Stimulated activated CD8-positive, alpha-beta memory T cell treated with anti-CD3 and anti-CD28 coated beads, Interleukin-7, amount 100 ng/mL, for 1 hour (primary cell): ENCODE data around the gene PTPRO.
A peak's percentile ranks its signal among the peaks of the same experiment; 100 is the strongest.

Source experiments
- DNase-seq, 2 donors: peaks; one replicate each; pipeline ENCODE4 v3.0.0-alpha.2; 2020; ENCODE audit warnings: low read depth in 2 of 2

Gene PTPRO

DNA sequence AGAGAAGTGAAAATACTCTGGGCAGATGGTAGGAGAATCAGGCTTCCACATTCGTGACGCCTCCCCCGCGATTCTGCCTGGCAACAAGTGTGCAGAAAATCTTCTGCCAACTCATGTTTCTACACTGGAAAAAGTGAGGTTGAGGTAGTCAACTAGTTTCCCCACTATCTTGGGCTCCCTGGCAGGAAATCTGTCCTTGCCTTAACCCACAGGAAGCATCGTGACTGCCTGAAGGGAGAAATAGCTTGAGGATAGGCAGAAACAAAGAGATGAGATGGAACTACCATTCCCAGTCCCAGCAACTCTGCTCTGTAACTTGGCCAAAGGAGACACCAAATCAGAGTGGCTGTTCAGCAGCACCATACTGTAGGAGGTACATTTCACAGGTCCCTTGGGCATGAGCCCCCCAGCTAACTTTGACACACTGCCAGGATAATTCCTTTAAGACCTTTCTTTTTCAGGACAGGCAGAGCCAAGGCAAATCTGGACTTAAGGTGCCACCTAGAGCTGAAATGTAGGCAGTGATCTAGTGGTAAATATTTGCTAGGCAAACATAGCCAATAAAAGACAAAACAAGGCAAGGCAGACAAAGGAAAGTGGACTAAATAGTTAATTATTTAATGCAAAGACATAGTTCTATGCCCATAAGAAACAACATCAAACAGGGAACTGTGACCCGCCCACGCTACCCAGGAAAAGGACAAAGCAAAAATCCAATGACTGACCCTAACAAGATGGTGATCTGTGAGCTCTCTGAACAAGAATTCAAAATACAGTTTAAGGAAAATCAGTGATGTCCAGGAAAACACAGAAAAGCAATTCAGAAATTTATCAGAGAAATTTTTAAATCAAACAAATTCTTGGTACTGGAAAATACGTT is 205.1 kb downstream of the PTPRO start:
- DNase-seq = no peak

DNA sequence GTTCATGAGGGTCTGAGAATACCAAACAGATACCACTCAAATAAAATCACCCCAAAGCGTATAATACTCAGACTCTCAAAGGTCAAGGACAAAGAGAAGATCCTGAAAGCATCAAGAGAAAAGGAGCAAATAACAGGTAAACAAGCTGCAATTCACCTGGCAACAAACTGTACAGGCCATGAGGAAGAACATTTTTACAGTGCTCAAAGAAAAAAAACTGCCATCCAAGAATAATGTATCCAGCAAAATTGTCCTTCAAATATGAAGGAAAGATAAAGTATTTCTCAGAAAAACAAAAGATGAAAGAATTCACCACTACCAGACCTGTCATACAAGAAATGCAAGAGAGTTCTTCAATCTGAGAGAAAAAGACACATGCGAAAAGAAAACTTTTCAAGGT is 206.4 kb downstream of the PTPRO start:
- DNase-seq = no peak

DNA sequence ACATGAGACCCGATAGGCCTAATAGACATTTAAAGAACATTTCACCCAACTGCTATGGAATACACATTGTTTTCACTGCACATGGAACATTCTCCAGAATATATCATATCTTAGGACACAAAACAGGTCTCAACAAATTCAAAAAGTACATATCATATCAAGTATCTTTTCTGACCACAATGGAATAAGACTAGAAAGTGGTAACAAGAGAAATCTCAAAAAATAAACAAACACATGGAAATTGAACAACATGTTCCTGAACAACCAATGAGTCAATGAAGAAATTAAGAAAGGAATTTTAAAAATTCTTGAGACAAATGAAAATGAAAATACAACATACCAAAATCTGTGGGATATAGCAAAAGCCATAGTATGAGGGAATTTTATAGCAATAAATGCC is 208.1 kb downstream of the PTPRO start:
- DNase-seq = no peak

DNA sequence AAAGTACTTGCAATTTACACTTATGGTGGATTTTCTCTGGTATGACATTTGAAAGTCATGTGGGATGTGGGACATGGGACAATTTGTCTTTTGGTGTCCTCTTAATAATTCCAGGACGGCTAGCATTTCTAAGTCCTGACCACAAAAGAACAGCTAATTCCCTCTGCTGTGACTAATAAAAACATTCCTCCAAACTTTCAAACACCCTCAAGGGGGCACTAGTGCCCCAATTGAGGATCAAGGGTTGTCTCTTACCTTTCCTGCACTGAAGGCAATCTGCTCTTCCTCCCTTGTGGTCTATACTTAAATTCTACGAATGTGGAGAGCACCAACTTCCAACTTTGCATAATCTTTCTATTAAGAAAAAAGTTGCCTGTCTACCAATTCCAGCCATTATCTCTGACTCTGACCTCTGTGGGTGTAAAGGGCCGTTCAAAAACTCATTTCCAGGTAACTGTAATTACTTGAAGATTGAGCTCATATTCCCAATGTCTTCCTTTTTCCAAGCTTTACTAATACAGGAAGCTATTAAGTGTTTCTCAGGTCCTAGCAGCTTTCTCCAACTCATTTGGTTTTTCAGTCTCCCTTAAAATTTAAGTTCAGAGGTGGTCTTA is 210.2 kb downstream of the PTPRO start:
- DNase-seq = peak in 1 of 2 donors; percentile 4

DNA sequence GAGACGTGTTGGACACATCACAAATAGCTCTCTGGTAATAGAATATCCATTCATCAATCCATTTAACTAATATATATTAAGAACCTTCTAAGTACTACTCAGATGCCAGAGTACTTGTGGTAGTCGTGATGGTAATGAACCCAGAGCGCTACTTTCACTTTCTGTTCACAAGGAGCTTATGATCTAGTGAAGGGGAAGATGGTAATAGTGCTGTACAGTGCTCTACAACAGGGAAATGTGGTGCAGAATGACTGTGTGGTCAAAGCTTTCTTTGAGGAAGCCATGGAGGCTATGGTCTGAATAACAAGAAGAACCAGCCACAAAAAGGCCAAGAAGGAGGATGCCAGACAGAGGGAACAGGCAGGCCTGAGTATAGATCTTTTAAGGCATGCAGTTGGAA is 212.0 kb downstream of the PTPRO start:
- DNase-seq = no peak

DNA sequence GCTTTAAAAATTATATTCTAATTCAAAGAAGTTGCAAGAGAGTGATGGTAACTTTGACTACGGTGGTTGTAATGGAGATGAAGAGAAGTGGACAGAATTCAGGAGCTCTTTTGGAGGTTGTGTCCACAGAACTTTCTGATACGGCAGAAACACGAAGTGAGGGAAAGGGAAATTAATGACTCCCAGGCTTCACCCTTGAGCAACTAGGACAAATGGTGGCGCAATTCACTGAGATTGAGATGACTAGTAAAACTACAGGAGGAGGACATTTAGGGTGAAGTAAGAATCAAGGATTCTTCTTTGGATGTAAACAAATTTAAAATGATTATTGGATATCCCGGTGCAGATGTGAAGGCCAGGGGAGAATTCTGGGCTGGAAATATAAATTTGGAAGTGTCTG is 212.6 kb downstream of the PTPRO start:
- no peak for DNase-seq

DNA sequence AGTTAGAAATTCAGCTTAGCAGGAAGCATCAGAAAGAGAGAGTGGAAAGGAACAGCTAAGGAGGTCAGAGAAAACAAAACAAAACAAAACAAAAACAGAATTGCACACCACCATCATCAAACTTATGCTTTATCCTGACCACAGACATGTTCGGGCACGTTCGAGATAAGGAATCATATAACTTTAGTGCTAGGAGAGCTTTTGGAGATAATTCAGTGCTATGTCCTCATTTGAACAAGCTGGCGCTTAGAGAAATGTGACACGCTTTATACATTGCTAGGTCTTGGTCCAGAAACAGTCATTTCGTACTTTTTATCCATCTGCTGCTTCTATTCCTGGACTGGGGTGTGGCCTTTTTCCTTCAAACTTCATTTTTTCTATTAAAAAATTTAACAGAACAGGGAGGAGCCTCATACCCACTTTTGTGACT is 213.1 kb downstream of the PTPRO start:
- no peak for DNase-seq

DNA sequence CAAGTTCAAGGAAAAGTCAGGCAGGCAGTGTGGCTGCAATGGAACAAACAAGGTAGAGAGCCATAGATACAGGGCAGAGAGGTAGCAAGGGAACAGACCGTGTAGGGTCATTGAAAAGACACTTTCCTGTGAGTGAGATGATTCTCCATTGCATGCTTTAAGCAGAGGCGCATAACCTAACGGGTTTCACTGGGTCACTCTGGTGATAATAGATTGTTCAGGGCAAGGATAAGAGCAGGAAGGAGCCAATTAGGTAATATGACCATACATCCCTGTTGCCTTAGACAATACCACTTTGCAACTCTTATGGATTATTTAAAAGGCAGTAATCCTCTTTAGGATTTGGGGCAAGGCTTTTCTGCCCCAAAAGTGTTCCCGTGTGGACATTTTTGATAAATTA is 214.1 kb downstream of the PTPRO start:
- no peak for DNase-seq

DNA sequence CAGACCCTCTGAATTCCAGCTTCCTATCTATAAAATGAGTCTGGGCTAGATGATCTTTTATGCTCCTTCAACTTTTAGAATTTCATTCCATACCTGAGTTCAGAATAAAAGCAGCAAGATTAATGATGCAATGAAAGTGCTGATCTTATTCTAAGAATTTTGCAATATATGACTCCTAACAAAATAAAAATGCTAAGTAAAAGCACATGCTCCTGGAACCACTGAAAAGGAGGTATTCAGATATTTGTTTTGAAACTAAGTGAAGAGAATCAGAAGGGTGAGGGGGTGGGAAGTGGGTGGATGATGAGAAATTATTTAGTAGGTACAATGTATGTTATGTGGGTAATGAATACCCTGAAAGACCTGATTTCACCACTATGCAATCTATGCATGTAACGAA is 216.6 kb downstream of the PTPRO start:
- DNase-seq = no peak

DNA sequence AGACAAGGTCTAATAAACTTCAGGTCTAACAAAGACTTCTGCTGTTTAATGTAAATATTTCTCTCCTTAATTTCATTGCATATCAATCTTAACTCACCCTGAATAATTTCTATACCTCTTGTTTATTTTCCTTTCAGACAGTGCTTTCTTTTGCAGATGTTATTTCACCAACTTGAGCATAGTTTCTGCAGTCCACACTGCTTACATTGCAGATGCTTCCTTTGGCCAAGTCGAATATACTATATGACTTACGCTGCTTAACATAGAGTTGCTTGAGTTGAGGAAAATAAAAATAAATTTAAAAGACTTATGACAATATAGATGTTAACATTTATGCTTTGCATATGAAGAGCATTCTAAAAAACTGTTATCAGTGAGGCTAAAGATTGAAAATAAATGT is 217.7 kb downstream of the PTPRO start:
- DNase-seq = no peak

DNA sequence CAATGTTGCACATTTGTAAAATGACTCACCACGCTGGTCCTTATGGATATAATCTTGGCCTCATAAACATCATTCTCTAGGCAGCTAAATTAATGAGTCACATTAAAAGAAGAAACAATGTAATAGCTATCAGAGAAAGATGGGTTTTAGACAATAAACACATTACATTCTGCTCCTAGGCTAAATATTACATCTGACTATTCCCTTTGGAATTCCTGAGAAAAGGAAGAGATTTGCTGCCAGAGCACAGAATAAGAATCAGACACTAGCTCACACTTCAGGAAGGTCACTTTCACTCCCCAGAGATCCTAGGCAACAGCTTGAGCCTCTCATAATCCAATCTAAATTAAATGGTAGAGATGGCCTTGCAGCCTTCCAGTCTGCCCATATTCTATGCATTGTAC is 218.2 kb downstream of the PTPRO start:
- DNase-seq = no peak

DNA sequence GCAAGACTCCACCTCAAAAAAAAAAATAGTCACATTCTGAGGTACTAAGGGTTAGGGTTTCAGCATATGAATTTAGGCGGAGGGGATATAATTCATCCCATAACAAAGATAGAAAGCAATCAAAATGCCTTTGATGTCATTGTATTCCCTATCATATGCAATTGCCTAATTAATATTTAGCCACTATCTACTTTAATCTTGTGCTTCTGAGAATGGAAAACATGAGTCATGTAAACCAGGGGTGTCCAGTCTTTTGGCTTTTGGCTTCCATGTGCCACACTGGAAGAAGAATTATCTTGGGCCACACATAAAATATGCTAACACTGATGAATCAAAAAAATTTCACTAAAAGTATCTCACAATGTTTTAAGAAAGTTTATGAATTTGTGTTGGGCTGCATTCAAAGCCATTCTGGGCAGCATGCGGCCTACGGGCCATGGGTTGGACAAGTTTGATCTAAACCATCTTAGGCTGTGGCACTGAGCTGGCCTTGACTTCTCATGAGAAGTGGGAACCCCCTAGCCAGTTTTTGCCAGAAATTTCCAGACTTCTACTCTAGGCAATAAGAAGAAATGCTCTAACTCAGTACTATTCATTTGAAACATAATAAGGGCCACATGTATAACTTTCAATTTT is 219.8 kb downstream of the PTPRO start:
- no peak for DNase-seq

DNA sequence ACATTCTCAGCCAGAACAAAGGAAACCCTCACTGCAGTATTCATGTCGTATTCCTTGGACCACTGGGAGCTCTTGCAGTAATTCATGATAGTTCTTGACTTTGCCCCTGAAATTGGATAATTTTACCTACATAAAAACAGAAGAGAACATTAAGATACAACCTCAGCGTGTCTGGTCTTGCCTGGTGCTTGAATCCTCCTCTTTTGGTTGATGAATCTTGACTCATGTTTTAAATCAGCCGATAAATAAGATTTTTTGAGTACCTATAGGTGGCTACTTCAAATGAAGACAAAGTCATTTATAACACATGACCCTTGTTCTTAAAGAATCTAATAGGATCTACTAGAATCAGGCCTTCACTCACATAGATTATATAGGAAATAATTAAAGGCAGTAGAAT is 221.0 kb downstream of the PTPRO start:
- no peak for DNase-seq

DNA sequence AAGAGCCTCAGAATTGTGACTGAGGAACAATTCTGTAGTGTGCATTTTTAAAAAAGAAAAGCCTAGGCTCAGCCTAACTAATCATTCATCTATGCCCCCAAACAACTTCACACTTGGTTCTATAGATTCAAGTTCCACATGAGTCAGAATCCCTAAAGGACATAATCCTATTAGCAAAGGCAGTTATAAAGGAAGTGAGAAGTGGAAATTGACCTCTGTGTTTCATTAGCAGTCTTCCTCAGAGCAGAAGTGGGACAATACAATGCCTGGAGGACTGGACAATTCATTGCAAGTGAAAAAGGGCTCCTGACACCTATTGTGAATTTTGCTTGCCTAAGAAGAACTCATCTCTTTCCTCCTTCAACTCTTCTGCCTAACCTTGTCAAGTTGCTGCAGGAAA is 222.3 kb downstream of the PTPRO start:
- no peak for DNase-seq

DNA sequence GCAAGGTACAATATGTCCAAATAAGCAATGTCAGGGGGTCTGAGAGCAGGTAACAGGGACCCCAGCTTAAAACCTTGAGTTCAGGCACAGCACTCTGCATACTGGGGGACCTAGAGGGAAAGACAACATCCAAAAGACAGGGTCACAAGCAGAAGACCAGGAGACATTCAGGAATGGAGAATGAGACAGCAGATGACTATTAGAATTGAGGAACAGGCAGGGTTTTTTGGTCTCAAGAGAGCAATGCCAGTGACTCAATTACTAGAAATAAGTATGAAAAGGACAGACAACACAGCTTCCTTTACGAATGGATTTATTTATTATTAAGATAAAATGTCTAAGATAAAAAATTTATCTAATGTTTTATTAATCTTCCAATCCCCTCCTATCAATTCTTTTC is 223.0 kb downstream of the PTPRO start:
- no peak for DNase-seq

DNA sequence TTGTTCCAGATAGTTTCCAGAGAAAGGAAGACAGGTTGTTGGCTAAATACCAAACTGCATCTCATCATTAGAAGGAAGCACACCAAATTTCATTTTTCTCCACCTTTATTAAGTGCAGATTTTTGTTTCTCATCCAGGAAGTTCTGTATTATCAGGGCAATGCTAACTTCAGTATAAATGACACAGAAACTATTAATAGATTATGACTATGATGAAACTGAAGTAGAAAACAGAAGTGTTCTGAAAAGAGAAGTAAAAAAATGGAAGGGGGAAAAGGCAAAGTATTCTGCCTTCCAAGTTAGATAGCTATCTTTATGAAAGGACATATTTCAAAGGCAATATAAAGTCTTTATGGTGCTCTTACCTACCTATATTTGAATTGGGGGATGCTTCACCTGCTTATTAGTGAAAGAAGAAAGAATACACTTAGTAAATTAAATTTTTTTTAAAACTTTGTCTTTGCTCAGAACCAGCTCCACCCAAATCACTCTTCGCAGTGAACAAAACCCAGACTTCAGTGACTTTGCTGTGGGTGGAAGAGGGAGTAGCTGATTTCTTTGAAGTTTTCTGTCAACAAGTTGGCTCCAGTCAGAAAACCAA is 223.9 kb downstream of the PTPRO start:
- DNase-seq = no peak

DNA sequence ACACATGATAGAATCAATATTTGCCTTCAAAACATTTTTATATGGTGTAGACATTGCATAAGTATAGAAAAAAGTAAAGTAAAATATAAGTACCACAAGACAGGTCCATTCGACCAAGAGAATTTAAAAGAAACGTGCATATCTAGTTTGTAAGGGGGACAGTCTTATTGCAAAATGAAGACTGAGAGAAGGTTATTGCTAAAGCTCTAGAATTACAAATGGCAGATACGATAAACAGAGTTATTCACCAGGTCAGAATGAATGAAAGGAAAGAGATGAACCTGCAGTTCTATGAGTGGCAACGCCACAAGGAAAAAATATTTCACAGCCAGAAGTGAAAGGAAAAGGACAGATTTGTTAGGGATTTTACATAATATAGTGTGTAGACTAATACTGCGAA is 224.8 kb downstream of the PTPRO start:
- no peak for DNase-seq

DNA sequence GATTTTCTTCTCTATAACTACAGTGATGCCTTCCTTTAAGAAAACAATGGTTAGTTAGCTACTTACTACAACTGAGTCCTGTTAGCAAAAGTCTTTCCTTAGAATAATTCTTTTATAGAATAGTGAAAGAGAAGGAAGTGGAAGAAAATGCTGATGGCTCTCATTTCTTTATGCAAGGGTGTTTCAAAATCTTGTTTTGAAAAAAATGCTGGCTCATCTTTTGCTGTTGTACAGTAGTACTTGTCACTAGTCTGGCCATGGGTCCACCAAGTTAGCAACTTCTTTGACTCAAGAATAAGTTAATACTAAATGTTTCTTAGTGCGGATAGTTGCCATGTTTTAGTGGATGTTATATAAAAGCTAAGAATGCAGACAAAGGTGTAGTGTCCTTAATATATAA is 225.4 kb downstream of the PTPRO start:
- no peak for DNase-seq

DNA sequence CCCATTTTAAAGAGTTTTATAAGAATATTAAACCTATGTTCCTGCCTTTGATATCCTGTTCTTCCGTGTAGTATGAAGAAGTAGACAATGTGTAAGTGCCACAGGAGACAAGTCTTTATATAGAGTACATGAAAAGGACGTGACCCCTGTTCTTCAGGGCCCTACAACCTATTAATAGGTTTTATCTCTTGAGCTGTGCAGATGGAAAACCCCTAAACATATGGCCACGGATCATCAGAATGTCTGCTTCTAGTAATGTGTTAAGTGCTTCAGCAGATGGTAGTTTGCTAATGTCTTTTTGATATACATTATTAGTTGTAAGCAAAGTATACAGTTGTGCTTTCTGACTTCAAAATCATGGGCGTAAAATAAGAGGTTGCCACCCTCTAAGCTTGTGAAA is 228.5 kb downstream of the PTPRO start:
- DNase-seq = no peak

DNA sequence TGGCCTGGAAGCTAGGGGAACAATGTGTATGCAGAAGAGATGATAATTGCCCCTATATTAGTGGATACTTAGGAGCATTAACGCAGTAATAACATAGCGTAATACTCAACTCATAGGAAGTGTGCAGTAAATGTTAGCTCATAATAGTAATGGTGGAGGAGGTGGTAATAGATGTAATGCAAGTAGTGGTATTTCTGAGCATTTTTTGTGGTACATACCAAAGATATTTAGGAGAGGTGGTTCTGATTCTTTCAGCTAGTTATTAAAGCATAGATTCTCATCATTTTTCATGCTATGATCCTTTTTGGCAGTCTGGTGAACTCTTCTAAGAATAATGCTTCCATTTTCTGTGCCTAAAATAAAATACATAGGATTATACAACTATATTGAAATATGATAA is 233.1 kb downstream of the PTPRO start:
- no peak for DNase-seq

DNA sequence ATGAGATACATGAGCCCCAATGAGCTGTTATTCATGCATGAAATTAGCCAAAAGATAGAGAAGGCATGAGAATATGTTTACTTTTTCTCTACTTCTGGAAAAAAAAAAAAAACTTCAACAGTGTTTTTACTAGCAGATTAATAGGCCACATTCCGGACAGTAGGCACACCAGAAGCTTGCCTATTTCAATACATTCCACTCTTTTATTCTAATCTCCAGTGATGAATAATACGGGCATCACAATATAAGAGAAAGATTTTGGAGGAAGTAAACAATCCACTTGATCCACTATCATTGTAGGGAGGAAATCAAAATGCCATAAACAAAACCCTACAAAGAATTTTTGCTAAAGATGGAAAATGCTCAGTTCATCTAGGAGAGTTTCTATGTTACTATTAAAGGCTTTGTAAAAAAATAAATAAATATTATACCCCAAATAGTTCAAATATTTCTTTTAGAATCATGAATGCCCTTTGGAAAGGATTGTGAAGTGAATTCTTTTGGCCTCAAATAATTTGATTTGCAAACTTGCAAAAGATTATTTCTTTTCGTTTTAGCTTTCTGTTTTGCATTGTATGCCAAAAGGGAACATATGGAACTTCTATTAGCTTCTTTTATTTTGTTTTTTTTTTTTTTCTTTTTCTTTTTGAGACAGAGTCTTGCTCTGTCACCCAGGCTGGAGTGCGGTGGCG is 234.2 kb downstream of the PTPRO start:
- DNase-seq = no peak

DNA sequence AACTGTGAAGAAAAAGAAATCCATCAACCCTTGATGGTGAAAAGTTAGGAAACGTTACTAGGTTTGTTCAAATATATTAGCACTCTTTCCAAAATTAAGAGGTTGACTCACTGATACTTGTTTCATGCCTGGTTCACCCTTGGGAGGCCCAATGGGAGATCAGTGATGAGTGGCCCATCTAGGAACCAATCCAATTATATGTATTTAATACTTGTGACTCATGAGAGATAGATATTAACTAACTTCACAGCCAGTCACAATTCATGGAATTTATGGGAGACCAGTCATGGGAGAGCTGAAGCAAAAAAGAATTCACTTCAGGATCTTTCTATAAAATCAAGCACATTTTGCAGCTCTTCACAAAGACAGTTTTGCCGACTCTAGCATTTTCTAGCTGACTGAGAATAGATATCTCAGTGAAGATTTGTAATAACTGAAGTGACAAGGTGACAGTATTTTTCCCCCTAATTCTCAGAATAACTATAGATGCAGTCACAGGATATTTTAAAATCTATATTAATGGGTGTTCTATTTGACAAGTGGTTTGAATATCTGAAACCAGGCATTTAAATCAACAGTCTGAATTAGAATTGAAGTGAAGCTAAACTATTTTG is 236.7 kb downstream of the PTPRO start:
- DNase-seq = no peak
